NCI-H82 treated with DMSO at 0.1 percent for 48 hours (cell line): Measurements from ENCODE around the gene ZEB2.

Experiments
- DNase-seq: peaks from one replicate; lab custom pipeline; 2025; ENCODE audit not compliant: unreplicated experiment; lab: John Stamatoyannopoulos, UW

The ZEB2 gene

DNA sequence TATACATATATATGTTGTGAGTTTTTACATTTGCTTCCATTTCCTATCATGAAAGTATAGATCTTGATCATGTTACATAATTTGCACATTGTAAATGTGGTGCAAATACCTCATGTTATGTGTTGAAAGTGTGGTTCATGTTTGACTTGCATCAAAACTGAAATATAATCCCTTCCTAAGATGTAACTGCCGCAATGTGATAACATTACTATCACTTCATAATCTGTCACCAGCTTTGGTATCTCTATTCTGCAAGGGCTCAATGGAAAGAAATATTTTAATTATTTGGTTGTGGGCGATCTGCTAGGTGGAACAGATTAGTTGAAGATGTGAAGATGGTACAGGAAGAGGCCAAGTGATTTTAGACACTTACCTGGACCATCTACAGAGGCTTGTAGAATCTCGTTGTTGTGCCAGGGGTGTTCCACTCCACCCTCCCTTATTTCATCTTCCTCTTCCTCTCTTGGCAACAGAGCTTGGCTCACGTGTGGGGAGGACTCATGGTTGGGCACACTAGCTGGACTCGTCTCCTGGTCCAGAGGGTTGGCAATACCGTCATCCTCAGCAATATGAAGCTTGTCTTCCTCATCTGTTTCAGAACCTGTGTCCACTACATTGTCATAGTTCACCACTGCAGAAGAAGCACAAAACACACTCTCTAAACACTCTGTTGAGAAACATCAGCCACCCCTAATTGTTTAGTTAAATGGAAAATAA lies 90.4 kb downstream of the ZEB2 start:
- DNase-seq = no peak

DNA sequence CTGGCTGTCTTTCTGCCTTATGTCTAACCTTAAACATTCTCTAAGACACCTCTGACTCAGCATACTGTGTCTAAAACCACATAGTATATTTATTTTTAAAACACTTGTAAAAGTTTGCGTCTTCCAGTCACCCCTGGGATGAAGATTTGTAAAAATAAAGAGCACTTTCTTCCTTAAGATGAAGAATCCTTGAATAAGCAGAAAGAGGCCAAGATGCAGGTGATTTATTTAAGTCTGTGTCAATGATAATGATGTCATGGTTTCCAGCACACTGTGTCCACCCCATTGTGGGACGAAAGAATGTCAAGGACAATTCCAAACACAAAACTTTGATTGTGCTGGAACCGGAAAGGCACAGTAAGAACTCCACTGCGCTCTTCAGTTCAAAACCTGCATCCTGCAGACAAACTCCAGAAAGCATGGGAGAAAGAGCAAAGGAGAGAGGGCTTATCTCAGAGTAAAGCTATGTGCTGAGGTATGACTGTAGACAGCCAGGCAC lies 92.9 kb downstream of the ZEB2 start:
- DNase-seq = no peak

DNA sequence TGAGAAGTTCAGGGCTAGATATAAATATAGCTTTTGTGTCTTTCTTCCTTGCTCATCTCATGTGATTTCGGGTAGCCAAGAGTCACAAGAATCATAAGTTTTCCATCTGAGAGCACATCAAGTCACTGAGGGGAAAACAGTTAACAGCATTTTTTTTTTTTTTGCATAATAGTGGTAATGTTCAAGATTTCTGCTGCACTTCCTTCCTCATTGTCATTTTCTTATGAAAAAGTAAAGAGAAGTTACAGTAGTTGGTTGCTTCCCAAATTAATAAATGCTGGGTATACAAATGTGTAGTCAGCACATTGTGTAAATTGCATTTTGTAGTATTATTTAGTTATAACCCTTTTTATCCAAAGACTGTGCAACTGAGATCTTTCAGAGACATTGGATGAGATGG lies 93.6 kb downstream of the ZEB2 start:
- no peak for DNase-seq

DNA sequence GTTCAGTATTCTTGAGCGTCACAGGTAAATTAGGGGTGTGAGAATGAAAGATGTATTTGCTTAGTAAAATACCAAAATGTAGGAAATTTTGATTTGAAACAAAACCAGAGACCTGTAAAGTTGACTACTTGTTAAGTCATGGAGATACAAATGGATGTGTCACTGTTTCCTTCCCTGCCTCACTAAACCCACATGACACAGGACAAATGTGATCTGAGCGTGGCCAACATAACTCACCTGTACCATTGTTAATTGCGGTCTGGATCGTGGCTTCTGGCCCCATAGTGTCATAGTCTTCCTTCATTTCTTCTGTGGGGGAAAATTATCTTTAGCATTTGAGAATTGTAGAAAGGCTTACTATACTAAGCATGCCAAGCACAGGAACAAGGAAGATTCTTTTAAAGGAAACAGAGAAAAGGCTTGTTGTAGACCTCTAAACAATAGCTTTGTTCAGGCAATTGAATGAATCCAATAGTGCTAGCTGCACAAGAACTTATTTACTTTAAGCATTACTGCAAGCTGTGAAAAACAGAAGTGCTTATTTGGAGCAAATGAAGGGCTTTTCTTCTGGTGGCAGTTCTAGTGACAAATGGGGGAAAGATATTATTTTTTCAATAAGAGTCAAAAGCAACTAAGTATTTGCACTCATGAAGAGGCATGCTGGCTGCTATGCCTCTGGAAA lies 95.2 kb downstream of the ZEB2 start:
- no peak for DNase-seq

DNA sequence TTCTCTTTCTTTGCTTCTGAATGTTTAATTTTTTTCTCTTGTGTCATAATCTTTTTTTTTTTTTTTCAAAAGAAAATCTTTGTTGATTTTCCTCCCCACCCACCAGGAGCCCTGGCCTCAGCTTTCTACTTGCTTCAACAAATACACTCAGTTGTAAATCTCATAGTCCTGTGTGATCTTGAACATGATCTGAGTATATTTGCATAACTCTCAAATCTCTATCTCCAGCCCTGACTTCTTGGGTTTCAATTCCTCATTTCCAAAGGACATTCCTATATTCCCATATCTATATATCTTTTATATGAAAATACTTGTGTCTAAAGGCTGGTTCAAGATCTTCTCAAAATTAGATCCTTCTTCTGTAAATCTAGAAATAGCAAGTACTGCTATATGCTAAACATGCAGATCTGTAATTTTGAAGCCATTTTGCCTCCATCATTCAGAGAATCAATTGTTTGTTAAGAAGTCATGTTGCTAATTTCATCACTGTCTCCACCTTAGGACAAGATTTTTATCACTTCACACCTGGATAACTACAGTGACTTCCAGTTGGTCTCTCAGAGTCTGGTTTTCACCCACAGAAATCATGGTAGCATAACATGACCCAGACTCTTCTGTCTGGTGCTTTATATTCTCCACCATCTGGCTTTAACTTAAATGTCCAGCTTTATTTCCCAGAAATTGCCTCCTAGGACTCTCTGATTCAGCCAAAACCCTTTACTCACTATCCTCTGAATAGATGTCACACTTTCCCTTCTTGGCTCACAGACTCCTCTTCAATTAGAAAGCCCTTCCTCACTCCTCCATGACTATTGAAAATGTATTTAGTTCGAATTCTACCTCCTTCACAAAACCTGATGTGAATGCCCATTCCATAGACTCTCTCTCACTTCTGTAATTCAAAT lies 98.1 kb downstream of the ZEB2 start:
- no peak for DNase-seq

DNA sequence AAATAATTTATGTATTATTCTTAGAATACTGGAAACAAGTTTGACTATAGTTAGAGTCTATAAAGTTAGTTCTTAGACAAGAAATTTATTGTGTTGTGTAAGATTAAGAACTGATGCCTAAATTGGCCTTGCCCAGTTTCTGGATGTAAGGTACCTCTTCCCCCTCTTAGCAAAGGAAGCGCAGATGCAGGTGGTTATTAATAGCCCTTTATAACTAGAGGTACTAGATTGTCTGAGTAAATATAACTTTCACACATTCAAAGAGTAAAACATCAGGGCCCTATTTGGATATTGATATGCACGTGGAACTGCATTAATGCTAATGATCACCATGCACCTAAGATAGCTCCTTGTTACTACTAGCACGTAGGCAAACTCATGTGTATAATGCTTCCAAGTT lies 100.7 kb downstream of the ZEB2 start:
- DNase-seq = no peak

DNA sequence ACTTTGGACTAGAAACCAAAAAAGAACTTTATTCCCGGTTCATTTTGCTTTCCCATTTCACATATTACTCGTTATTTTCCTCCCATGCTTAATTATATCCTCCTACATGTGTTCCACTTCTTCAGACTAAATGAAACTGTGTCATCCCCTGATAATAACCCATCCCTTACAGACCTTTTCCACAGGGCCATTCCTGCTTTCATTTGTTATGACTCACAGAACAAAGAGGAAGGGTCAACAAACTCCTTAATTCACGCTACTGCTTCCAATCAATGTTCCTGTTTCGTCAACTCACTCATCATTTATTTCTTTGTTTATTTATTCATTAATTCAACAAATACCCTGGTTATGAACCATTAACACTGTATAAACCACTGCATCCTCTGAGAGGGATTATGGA lies 104.5 kb downstream of the ZEB2 start:
- DNase-seq = no peak

DNA sequence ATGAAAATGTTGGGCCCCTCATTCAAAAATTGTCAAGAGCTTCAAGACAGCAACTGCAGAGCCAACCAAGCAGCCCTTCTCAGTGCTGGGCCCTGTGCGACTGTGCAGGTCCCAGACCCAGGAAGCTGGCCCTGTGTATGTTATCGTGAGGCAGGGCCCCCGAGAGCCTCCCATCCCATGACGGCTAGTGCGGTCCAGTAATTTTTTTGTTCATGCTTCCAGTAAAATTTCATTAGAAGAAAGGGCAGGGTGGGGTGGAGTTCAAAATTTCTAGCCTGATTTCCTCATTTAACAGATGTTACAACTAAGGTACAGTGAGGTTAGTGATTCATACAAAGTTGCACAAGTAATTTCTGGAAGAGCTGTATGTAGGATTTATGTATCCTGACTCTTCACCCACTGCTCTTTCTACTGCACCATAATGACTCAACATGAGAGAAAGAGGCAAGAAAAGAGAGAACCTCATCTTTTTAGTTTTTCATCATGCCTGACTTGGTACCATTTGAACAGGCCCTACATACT lies 105.5 kb downstream of the ZEB2 start:
- DNase-seq = no peak

DNA sequence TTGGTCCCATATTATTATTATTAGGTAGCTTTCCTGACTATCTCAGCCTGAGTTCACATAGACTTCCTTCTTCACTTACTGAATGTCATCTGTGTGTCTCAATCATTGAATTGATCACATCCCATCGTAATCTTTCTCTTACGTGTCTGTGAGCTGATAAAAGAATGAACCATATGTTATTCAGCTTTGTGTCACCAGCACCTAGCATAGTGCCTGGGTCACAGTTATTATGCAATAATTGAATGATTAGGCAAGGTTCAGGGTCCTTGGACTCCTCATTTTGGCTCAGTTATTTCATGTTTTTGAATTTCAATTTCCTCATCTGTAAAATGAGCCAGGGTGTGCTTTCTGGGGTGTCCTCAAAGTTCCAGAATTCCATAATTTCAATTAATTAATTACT lies 107.2 kb downstream of the ZEB2 start:
- DNase-seq = no peak

DNA sequence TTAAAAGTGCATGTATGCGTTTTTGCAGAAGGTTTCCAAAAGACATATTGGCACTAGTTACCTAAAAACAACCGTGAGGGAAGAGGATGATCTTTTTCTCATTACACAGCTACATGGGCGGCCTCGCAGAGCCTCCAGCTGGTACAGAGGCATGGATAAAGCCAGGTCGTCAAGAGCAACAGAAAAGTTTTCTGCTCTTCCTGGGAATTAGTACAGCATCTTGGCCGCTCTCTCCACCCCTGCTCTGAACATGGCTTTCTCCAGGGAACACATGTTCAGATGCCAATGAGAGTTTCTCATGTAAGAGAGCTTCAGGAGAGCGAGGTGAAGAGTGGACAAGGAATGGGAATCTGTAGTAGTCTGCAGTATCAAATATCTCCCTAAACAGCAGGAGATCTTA lies 108.4 kb downstream of the ZEB2 start:
- no peak for DNase-seq

DNA sequence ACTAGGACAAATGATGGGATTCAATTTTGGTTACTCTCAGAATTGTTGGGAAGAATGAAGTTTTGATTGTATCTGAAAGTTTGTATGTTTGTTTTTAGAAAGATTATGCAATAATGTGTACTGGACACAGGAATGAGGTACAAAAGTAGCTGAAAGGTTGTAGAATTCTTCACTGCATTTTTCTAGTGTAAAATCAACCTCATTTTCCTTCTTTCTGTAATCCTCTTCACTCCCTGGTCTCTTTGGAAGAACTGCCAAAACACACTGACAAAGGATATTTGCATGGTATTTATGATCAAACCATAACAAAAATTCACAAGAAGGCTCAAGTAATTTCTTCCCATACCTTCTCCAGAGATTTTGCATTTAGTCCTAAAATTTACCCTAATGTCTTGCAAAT lies 110.7 kb downstream of the ZEB2 start:
- no peak for DNase-seq

DNA sequence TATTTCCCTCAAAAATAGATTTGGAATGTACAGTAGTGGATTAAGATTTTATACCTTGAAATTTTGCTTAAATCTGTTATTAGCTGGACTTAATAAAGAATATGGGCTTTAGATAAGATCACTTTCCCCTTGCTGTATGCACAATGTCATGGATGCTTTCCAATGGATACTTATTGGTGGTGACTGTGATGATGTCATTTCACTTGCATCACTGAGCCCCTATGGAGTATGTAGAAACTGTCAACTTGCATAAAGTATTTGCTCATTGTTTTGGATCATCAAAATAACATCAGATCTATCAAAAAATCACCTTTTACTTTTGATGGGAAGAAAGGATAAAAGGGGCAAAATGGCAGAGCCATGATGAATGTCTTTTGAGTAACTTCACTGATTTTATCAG lies 112.7 kb downstream of the ZEB2 start:
- DNase-seq = no peak

DNA sequence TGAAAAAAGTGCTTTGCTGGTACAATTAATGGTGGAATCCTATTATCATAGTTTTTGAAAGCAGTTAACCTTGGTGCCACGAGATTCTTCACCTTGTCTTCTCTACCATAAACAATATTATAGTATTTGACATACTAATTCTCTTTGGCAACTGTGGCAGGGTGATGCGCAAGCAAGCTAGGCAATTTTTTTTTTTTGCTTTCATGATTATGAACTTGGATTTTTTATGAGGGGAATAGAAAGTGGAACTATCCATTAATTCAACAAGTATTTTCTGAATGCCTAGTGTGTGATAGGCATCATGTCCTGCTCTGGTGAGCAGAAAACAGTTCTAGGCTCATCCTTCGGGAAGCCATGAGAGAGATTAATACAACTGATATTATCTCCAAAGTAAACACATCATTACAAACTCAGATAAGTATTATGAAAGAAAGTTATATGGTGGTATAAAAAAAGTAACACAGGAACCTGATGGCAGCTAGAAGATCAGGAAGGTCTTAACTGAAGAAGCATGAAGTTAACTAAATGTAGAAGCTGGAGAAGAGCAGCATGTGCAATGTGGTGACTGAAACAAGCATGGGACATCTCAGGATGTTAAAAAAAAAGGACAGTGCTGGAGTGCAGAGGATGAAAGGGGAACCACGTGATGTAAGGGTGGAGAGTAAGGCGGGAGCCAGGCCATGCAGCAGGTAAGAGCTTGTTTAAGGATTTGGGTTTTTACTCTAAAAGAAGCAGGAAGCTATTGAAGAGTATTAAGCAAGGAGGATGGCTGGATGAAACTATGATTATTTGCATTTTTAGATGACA lies 113.7 kb downstream of the ZEB2 start:
- DNase-seq = no peak

DNA sequence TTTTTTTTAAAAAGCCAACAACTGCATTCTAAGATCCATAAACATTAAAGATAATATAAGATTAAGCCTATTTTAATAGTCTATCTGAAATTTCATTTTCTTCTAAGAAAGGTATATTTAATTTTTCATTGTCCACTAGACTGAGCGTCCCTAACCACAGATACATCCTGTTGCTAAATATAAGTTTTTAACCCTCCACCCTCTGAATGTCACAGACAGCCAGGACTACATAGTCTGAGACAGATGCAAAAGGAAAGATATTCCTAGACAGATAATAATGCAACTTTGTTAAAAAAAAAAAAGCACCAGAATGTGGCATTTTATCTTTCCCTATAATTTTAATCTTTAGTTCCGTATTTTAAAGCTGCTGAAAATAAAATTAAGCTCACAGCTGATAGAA lies 114.6 kb downstream of the ZEB2 start:
- no peak for DNase-seq

DNA sequence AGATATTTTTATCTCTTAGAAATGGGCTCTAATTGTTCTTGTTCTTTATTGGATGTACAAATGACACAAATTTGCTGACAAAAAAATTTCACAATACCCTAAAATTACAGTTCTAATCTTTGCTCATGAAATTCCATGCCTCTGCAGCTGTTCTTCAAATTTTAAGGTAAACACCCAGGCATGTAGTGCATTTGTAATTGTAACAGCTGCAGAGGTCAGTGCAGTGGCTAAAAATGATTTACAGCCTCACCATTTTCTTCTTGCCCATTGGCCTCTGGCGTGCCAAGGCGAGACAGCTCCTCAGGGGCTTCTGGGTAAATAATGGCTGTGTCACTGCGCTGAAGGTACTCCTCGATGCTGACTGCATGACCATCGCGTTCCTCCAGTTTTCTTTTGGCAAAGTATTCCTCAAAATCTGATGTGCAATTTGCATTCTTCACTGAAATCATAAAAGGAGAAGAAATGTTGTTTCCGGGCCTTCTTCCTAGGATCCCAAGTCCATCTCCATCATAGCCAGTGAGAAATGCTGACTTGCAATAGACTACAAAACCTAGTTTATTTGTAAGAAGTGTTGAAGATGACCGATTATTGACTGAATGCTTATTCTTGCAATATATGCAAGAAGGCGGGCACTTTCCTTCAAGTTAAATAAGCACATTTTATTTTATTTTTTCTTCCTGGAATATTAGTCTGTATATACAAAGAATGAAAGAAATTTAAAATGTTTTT lies 115.2 kb downstream of the ZEB2 start:
- no peak for DNase-seq

DNA sequence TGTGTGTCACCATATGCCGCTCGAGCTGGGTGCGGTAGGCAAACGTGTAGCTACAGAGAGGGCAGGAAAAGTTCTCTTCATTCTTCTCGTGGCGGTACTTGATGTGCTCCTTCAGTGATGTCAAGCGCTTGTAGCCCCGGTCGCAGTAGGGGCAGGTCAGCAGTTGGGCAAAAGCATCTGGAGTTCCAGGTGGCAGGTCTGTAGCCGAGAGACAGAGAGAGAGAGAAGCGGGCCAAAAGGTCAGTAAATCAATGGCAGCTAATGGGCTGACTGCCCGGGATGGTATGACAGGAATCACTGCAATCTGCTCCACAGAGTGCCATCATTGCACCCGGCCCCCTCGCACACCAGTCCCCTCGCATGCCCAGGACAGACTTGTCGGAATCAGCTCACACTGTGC lies 116.0 kb downstream of the ZEB2 start:
- DNase-seq = peak; percentile 59

DNA sequence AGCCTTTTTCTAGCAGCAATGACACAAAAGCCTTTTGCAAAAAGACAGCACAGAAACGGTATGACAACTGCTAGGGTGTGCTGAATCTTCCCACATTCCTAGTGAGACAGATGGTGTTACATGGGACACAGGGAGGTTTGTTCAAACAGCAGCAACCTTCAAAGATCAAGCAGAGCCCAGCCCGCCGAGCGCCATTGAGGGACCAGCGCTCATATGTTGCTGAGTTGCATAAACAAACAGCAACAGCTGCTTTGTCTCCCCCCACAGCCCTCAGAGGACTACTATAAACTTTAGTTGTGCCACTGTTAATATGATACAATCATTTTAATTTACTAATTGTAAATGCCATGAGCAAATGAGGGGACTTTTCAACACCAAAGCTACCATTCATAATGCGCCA lies 117.7 kb downstream of the ZEB2 start:
- no peak for DNase-seq

DNA sequence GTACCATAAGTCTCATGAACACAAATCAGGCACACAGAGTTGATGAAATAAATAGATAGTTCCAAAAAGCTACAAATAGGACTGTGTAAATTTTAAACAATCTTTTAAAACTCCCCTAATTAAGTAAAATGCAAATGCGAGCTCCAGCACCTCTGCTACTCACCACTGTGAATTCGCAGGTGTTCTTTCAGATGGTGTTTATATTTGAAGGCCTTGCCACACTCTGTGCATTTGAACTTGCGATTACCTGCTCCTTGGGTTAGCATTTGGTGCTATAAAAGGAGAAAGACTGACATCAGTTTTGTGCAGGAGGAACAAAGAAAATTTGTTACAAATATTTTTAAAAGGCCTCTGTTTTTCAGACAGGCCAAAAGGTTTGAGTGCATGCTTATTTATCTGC lies 118.9 kb downstream of the ZEB2 start:
- DNase-seq = no peak

DNA sequence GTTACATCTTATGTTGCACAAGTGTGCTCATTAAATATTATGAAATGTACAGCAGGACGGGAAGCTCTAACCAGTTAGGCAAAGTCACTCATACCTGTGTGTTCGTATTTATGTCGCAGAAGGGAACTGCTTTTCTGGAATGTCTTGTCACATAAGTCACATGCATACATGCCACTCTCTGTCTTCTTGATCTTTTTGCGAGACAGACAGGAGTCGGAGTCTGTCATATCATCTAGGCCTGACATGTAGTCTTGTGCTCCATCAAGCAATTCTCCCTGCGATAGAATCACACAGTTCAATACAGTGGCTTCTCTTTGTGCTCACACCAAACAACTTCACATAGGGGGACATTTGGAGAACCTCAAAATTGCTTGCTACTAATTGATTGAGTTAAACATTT lies 123.6 kb downstream of the ZEB2 start:
- no peak for DNase-seq

DNA sequence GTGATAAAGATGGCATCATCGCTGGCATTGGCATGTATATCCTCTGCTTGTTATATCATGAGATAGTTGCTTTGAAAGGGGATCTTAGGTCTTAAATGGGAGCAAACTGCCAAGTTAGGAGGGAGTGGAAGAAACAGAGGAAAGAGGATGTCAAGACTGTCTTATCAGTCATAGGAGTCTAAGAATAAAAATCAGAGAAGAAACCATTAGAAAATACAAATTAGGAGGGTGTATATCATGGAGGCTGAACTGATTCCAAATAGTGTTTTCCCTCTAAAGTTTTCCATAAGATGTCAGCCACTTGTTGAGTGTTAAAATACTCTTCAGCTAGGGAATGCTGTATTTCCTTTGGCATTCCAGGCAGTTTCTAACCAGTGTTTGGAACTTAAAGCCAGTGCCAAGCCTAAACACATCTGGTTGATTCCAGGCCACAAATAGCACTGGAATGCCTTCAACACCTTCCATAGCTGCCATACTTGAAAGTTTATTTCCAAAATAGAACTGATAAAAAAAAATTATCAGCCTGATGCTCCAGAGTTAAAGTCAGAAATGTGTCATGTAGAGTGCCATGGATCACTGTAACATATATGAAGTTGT lies 129.4 kb downstream of the ZEB2 start:
- no peak for DNase-seq
